Choroid plexus epithelial cell (primary cell): ENCODE data around the gene CEP97.
"Not testable (repeated sequence)": the region's sequence is repeated elsewhere in the genome, so short reads cannot be mapped to it uniquely, and the experiment has no call there.

ENCODE experiments used
- DNase-seq: peaks from one replicate; pipeline ENCODE4 v3.0.0-alpha.2; 2010; ENCODE audit warnings: low read depth
- H3K4me3 ChIP-seq: 2 replicates; pipeline ENCODE4 v1.5.1; 2011; ENCODE audit warnings: low read depth, mild to moderate bottlenecking, control low read depth, low read length, moderate library complexity
- TF ChIP-seq, protein P1 (sequence below): conservative IDR thresholded peaks from 2 replicates; pipeline ENCODE4 v1.5.1; 2011; ENCODE audit warnings: low read depth, mild to moderate bottlenecking, control low read depth, inconsistent platforms, low read length, moderate library complexity

CEP97 gene

DNA sequence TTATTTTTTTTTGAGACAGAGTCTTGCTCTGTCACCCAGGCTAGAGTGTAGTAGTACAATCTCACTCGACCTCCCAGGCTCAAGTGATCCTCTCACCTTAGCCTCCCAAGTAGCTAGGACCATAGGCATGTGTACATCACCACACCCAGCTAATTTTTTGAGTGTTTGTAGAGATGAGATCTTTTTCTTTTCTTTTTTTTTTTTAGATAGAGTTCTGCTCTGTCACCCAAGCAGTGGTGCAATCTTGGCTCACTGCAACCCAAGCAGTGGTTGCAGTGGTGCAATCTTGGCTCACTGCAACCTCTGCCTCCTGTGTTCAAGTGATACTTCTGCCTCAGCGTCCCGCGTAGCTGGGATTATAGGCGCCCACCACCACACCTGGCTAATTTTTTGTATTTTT is 5.2 kb downstream of the CEP97 start:
- no peak overlapping the region for H3K4me3 ChIP-seq
- TF ChIP-seq, protein P1, sequence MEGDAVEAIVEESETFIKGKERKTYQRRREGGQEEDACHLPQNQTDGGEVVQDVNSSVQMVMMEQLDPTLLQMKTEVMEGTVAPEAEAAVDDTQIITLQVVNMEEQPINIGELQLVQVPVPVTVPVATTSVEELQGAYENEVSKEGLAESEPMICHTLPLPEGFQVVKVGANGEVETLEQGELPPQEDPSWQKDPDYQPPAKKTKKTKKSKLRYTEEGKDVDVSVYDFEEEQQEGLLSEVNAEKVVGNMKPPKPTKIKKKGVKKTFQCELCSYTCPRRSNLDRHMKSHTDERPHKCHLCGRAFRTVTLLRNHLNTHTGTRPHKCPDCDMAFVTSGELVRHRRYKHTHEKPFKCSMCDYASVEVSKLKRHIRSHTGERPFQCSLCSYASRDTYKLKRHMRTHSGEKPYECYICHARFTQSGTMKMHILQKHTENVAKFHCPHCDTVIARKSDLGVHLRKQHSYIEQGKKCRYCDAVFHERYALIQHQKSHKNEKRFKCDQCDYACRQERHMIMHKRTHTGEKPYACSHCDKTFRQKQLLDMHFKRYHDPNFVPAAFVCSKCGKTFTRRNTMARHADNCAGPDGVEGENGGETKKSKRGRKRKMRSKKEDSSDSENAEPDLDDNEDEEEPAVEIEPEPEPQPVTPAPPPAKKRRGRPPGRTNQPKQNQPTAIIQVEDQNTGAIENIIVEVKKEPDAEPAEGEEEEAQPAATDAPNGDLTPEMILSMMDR, result no peak
- DNase-seq, result no peak

DNA sequence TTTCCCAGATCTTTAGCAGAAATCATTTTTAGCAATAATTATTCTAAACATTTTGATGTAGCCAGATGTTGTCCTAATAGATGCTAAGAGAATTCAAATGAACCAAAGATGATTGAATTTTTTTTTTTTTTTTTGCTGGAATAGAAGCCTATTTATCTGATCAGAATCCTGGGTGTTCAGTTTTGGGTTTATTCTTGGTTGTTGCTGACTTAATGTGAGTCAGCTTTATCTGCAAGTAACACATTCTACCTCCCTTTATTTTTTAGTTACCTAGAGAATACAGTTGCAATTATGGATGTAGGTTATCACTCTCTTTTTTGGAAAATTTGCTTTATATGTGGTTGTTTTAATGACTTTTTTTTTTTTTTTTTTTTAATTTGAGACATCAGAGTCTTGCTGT is 6.4 kb downstream of the CEP97 start:
- TF ChIP-seq, protein P1, result no peak
- DNase-seq, result no peak
- H3K4me3 ChIP-seq, result no peak overlapping the region

DNA sequence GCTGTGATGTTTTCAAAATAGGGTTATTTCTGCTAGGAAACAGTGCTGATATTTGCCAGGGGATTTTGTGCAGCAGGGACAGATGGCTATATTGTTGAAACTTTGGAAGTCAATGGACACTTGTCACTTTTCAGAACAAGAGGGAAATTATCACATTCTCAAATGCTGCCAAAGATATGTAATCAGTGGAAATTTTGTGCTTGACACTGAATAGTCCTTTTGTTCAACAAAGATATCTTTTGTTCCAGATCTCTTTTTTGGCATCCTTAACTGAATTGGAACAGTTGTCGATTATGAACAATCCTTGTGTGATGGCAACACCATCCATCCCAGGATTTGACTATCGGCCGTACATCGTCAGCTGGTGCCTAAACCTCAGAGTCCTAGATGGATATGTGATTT is 7.8 kb downstream of the CEP97 start:
- no peak overlapping the region for H3K4me3 ChIP-seq
- no peak for DNase-seq
- TF ChIP-seq, protein P1, result no peak

DNA sequence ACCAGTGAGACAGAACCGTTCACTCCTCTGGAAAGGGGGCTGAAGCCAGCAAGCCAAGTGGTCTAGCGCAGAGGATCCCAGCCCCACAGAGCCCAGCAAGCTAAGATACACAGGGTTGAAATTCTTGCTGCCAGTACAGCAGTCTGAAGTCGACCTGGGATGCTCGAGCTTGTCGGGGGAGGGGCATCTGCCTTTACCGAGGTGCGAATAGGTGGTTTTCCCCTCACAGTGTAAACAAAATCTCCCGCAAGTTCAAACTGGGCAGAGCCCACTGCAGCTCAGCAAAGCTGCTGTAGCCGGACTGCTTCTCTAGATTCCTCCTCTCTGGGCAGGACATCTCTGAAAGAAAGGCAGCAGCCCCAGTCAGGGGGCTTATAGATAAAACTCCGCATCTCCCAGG is 11.4 kb downstream of the CEP97 start:
- TF ChIP-seq, protein P1, result no peak
- DNase-seq, result no peak
- no peak overlapping the region for H3K4me3 ChIP-seq

DNA sequence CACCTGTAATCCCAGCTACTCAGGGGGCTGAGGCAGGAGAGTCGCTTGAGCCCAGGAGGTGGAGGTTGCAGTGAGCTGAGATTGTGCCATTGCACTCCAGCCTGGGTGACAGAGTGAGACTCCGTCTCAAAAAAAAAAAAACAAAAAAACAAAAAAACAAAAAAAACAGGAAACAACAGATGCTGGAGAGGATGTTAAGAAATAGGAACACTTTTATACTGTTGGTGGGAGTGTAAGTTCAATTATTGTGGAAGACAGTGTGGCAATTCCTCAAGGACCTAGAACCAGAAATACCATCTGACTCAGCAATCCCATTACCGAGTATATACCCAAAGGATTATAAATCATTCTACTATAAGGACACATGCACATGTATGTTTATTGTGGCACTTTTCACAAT is 17.5 kb downstream of the CEP97 start:
- DNase-seq, H3K4me3 ChIP-seq: not testable (repeated sequence)

DNA sequence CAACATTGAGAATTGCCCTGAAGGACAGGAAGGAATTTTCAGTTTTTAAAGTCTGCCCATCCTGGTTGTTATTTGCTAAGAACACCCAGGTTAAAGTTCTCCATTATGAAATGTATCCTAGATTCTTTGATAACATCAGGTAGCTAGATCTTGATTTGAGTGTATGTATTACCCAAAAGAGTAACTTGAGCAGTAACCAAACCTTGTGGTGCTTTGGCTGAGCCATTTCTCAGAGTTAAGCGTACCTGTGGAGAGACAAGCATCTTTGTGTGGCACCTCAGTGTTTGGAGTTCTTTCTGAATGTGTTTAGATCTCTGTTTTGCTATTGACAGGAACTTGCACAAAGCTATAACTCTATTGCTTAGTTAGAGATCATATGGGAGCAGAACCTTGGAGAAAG is 20.4 kb downstream of the CEP97 start:
- TF ChIP-seq, protein P1, result no peak
- H3K4me3 ChIP-seq, result no peak overlapping the region
- no peak for DNase-seq

DNA sequence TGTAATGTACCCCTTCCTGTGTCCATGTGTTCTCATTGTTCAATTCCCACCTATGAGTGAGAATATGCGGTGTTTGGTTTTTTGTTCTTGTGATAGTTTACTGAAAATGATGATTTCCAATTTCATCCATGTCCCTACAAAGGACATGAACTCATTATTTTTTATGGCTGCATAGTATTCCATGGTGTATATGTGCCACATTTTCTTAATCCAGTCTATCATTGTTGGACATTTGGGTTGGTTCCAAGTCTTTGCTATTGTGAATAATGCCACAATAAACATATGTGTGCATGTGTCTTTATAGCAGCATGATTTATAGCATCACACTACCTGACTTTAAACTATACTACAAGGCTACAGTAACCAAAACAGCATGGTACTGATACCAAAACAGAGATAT is 21.5 kb downstream of the CEP97 start:
- DNase-seq, H3K4me3 ChIP-seq: not testable (repeated sequence)

DNA sequence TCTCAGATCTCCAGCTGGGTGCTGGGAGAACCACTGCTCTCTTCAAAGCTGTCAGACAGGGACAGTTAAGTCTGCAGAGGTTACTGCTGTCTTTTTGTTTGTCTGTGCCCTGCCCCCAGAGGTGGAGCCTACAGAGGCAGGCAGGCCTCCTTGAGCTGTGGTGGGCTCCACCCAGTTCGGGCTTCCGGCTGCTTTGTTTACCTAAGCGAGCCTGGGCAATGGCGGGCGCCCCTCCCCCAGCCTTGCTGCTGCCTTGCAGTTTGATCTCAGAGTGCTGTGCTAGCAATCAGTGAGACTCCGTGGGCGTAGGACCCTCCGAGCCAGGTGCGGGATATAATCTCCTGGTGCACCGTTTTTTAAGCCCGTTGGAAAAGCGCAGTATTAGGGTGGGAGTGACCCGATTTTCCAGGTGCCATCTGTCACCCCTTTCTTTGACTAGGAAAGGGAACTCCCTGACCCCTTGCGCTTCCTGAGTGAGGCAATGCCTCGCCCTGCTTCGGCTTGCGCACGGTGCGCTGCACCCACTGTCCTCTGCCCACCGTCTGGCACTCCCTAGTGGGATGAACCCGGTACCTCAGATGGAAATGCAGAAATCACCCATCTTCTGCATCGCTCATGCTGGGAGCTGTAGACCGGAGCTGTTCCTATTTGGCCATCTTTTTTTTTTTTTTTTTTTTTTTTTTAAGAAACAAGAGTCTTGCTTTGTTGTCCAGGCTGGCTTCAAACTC is 29.1 kb downstream of the CEP97 start:
- DNase-seq, H3K4me3 ChIP-seq: not testable (repeated sequence)

DNA sequence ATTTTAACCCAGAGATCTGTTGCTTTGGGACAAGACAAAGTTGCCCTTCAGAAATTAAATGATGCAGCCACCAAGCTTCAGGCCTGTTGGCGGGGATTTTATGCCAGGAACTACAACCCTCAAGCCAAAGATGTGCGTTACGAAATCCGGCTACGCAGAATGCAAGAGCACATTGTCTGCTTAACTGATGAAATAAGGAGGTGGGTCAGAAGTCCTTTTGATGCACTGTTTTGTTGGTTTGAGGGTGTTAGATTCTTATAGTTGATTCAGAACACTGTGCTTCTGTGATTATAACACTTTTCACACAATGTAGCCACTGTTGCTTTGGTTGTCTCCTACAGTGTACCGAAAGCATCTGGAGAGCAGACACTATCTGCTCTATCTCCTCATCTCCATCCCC is 33.8 kb downstream of the CEP97 start:
- TF ChIP-seq, protein P1, result no peak
- H3K4me3 ChIP-seq, result no peak overlapping the region
- DNase-seq, result no peak
